ENCODE results near the gene CELF6. TPM values are rescaled to one million over a fixed set of nuclear protein-coding genes. Genes with fewer than 3 reads are reported as not detected.
A peak's percentile ranks its signal among the peaks of the same experiment; 100 is the strongest.

CELF6 gene
- total RNA-seq, 1 experiment from 2014 or later, result not detected

GRCh38 chr15:72237853-72238224 lies 82.1 kb downstream of the CELF6 start:
- H3K4me3 ChIP-seq (ENCODE audit: low read depth, low read length), result no peak overlapping the region
- ChIA-PET POLR2A (no interaction called here), CTCF (interaction anchor here (0.6 kb wide), 1 partner anchor 152 kb away, joined by 3 read pairs; no protein-coding TSS in a partner anchor)
- H3K9me3 Mint-ChIP-seq (ENCODE audit: unreplicated experiment), result no peaks in the 10 kb centered on the region
- peaks cover 16% of the 10 kb centered on the region for H3K36me3 Mint-ChIP-seq (ENCODE audit: insufficient read depth, unreplicated experiment)
- BruUV-seq (replicated peaks), result no TSS peak
- H3K4me1 ChIP-seq, result peaks cover 9% of the 10 kb centered on the region
- intact Hi-C loops (cut with micrococcal nuclease; ENCODE audit: unreplicated experiment), result no loop called here
- no peak overlapping the region for H3K4me3 Mint-ChIP-seq (ENCODE audit: unreplicated experiment)
- H3K4me1 Mint-ChIP-seq (ENCODE audit: low read depth, unreplicated experiment), result no peaks in the 10 kb centered on the region
- no peaks in the 10 kb centered on the region for H3K27me3 ChIP-seq (replicated peaks; ENCODE audit: control insufficient read depth, insufficient read depth, low read length)
- no peak overlapping the region for H3K27ac Mint-ChIP-seq (ENCODE audit: unreplicated experiment)
- no peaks in the 10 kb centered on the region for H3K36me3 ChIP-seq (ENCODE audit: control insufficient read depth, insufficient read depth, low read length)
- TF ChIP-seq, protein P1, sequence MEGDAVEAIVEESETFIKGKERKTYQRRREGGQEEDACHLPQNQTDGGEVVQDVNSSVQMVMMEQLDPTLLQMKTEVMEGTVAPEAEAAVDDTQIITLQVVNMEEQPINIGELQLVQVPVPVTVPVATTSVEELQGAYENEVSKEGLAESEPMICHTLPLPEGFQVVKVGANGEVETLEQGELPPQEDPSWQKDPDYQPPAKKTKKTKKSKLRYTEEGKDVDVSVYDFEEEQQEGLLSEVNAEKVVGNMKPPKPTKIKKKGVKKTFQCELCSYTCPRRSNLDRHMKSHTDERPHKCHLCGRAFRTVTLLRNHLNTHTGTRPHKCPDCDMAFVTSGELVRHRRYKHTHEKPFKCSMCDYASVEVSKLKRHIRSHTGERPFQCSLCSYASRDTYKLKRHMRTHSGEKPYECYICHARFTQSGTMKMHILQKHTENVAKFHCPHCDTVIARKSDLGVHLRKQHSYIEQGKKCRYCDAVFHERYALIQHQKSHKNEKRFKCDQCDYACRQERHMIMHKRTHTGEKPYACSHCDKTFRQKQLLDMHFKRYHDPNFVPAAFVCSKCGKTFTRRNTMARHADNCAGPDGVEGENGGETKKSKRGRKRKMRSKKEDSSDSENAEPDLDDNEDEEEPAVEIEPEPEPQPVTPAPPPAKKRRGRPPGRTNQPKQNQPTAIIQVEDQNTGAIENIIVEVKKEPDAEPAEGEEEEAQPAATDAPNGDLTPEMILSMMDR (IDR thresholded peaks at IDR 0.05; ENCODE audit: insufficient read depth in 1 of 2, low read depth in 1 of 2, low read length in 1 of 2, severe bottlenecking in 1 of 2, unreplicated experiment in 1 of 2), result no peak
- no peaks in the 10 kb centered on the region for H3K9me3 ChIP-seq
- H3K27me3 Mint-ChIP-seq (ENCODE audit: insufficient read depth, unreplicated experiment), result no peaks in the 10 kb centered on the region
- DNase-seq, result no peak

DNA sequence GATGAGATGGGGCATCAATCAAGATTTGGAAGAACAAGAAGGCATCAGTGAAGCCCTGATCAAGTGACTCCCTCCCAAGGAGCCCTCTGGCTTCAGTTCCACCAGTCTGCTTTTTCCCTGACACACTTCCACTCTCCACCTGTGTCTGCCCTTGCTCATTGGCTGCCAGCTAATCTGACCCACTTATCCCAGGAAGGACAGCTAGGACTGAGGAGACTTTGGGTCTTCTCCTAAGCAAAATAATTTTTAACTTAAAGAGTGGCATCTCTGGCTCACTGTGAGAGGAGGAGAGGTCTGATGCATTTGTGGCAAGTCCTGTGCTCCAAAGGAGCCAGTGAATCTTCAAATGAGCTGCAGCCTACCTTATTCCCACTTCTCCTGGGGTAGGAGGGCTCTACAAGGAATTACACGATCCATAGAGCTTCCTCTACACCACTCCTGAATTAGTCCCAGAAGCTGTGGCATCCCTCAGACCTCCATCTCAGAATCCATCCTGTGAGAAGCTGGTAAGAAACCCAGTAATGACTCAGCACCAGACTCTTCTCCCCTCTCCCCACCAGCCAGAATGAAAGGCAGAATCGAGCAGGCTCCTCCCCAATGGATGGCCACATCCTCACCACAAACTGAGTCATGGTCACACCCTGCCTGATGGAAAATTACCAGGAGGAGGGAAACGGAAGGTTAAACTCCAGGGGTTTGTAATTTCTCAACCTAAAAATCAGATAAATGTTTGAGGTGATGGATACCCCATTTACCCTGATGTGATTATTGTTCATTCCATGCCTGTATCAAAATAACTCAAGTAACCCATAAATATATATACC lies 82.7 kb downstream of the CELF6 start:
- Mint-ChIP-seq H3K36me3 (ENCODE audit: insufficient read depth, unreplicated experiment) (peaks cover 15% of the 10 kb centered on the region), H3K27ac (ENCODE audit: unreplicated experiment) (no peak overlapping the region), H3K4me3 (ENCODE audit: unreplicated experiment) (peak overlapping the region; percentile 45), H3K9me3 (ENCODE audit: unreplicated experiment) (no peaks in the 10 kb centered on the region), H3K27me3 (ENCODE audit: insufficient read depth, unreplicated experiment) (no peaks in the 10 kb centered on the region), H3K4me1 (ENCODE audit: low read depth, unreplicated experiment) (no peaks in the 10 kb centered on the region)
- CTCF ChIA-PET, result interaction anchor here (0.6 kb wide), 1 partner anchor 152 kb away, joined by 3 read pairs; no protein-coding TSS in a partner anchor
- TSS peak; percentile 74 for BruUV-seq (replicated peaks)
- Histone ChIP-seq H3K4me3 (ENCODE audit: low read depth, low read length) (no peak overlapping the region), H3K9me3 (no peaks in the 10 kb centered on the region), H3K36me3 (ENCODE audit: control insufficient read depth, insufficient read depth, low read length) (no peaks in the 10 kb centered on the region), H3K27me3 (replicated peaks; ENCODE audit: control insufficient read depth, insufficient read depth, low read length) (no peaks in the 10 kb centered on the region), H3K4me1 (peaks cover 15% of the 10 kb centered on the region)
- DNase-seq, result peak; percentile 47 to 62
- POLR2A ChIA-PET, result interaction anchor here (1.3 kb wide), 1 partner anchor 10 kb away, joined by 4 read pairs; no protein-coding TSS in a partner anchor
- intact Hi-C loops (cut with micrococcal nuclease; ENCODE audit: unreplicated experiment), result no loop called here
- TF ChIP-seq, protein P1 (IDR thresholded peaks at IDR 0.05; ENCODE audit: insufficient read depth in 1 of 2, low read depth in 1 of 2, low read length in 1 of 2, severe bottlenecking in 1 of 2, unreplicated experiment in 1 of 2), result no peak

DNA sequence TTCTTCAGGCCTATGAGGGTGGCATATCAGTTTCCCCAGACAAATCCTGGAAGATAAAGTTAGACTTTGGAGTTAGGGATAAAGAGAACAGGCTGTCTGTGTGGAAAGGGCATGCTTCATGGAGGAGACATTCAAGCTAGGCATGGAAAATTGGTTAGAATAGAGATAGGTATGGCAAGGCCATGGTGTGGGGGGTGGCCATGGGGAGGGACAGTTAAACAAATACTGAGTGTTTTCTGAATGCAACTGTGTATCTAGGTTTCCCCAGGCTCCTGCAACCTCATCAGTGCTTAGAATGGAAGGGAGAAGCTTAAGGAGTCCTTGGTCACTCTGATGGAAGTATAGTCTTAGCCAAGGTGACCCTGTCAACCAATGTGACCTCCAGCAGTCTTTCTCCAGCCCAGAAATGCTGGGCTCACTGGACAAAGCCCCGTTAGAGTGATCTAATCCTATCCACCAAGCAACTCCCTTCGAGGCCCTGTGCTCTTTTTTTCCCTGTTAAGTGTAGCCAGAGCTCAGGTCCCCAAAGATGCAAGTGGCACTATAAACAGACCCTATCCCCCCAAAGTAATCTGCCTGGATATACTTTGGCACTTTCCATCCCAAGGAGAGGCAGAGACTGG lies 83.5 kb downstream of the CELF6 start:
- intact Hi-C loops (cut with micrococcal nuclease; ENCODE audit: unreplicated experiment), result no loop called here
- peaks cover 15% of the 10 kb centered on the region for H3K36me3 Mint-ChIP-seq (ENCODE audit: insufficient read depth, unreplicated experiment)
- Histone ChIP-seq H3K27me3 (replicated peaks; ENCODE audit: control insufficient read depth, insufficient read depth, low read length) (no peaks in the 10 kb centered on the region), H3K36me3 (ENCODE audit: control insufficient read depth, insufficient read depth, low read length) (no peaks in the 10 kb centered on the region), H3K4me1 (peaks cover 19% of the 10 kb centered on the region), H3K9me3 (no peaks in the 10 kb centered on the region), H3K4me3 (ENCODE audit: low read depth, low read length) (no peak overlapping the region)
- H3K9me3 Mint-ChIP-seq (ENCODE audit: unreplicated experiment), result no peaks in the 10 kb centered on the region
- BruUV-seq (replicated peaks), result no TSS peak
- H3K4me1 Mint-ChIP-seq (ENCODE audit: low read depth, unreplicated experiment), result no peaks in the 10 kb centered on the region
- no peak overlapping the region for H3K27ac Mint-ChIP-seq (ENCODE audit: unreplicated experiment)
- TF ChIP-seq, protein P1 (IDR thresholded peaks at IDR 0.05; ENCODE audit: insufficient read depth in 1 of 2, low read depth in 1 of 2, low read length in 1 of 2, severe bottlenecking in 1 of 2, unreplicated experiment in 1 of 2), result no peak
- DNase-seq, result no peak
- ChIA-PET POLR2A (interaction anchor here (1.3 kb wide), 1 partner anchor 10 kb away, joined by 4 read pairs; no protein-coding TSS in a partner anchor), CTCF (no interaction called here)
- H3K4me3 Mint-ChIP-seq (ENCODE audit: unreplicated experiment), result no peak overlapping the region
- H3K27me3 Mint-ChIP-seq (ENCODE audit: insufficient read depth, unreplicated experiment), result no peaks in the 10 kb centered on the region

Measured in Caco-2 (cell line).